Neural progenitor cell (in vitro differentiated cells): ENCODE data around the gene DNAH10.

Experiments
- CTCF ChIP-seq: fragments of 200-600 bp; sonication (generic); IDR thresholded peaks from 2 replicates; pipeline ENCODE4 v1.5.1; 2017; ENCODE audit warnings: antibody characterized with exemption, mild to moderate bottlenecking
- EZH2 ChIP-seq: fragments of 200-600 bp; sonication (generic); IDR thresholded peaks from 2 replicates; pipeline ENCODE4 v1.6.1; 2017; ENCODE audit warnings: antibody characterized with exemption, mild to moderate bottlenecking, moderate library complexity
- EZH2phosphoT487 ChIP-seq: fragments of 200-600 bp; sonication (generic); IDR thresholded peaks from 2 replicates; pipeline ENCODE4 v1.6.1; 2017; ENCODE audit warnings: antibody characterized with exemption

GRCh38 chr12:123839826-123840225, 77.7 kb downstream of the DNAH10 start:
- no peak for TF ChIP-seq CTCF
- TF ChIP-seq EZH2phosphoT487 = no peak
- no peak for TF ChIP-seq EZH2
